GM23338 (cell line): ENCODE results near the gene MFRP. TPM values are rescaled to one million over a fixed set of nuclear protein-coding genes. Genes with fewer than 3 reads are reported as not detected.

Source experiments
- ATAC-seq: fragments of 200-7000 bp; cut with Tn5 transposase; 3 replicates; pipeline ENCODE4 v1.9.1; 2020
- DNase-seq: peaks from one replicate; pipeline ENCODE4 v3.0.0-alpha.2; 2015; ENCODE audit warnings: low spot score
- H2AFZ ChIP-seq: fragments of 200-600 bp; sonication (generic); 2 replicates; pipeline ENCODE4 v1.8.0; 2016; ENCODE audit warnings: antibody characterized with exemption, mild to moderate bottlenecking, moderate library complexity
- H3F3A ChIP-seq: fragments of 200-600 bp; sonication (generic); replicated peaks from 2 replicates; pipeline ENCODE4 v1.8.0; 2017; ENCODE audit warnings: antibody characterized with exemption, mixed run types, low read depth
- H3K27ac ChIP-seq: fragments of 200-600 bp; sonication (generic); 2 replicates; pipeline ENCODE4 v1.6.1; 2016; ENCODE audit warnings: low read depth
- H3K27me3 ChIP-seq: fragments of 200-600 bp; sonication (generic); 2 replicates; pipeline ENCODE4 v1.8.0; 2016; ENCODE audit warnings: mild to moderate bottlenecking, mixed run types, moderate library complexity; ENCODE audit not compliant: insufficient read depth
- H3K36me3 ChIP-seq: fragments of 200-600 bp; sonication (generic); 2 replicates; pipeline ENCODE4 v1.8.0; 2016; ENCODE audit warnings: mild to moderate bottlenecking; ENCODE audit not compliant: insufficient read depth
- H3K4me1 ChIP-seq: fragments of 200-600 bp; sonication (generic); 2 replicates; pipeline ENCODE4 v1.8.0; 2016; ENCODE audit warnings: mild to moderate bottlenecking, moderate library complexity; ENCODE audit not compliant: insufficient read depth
- H3K4me2 ChIP-seq: fragments of 200-600 bp; sonication (generic); 2 replicates; pipeline ENCODE4 v1.7.1; 2017; ENCODE audit warnings: mixed run types
- H3K4me3 ChIP-seq: fragments of 200-600 bp; sonication (generic); 2 replicates; pipeline ENCODE4 v1.6.1; 2016; ENCODE audit warnings: mixed run types
- H3K79me2 ChIP-seq: fragments of 200-600 bp; sonication (generic); replicated peaks from 2 replicates; pipeline ENCODE4 v1.8.0; 2017; ENCODE audit warnings: mild to moderate bottlenecking; ENCODE audit not compliant: insufficient read depth
- H3K9me2 ChIP-seq: fragments of 200-600 bp; sonication (generic); 2 replicates; pipeline ENCODE4 v1.8.0; 2017; ENCODE audit not compliant: insufficient read depth
- H4K20me1 ChIP-seq: fragments of 200-600 bp; sonication (generic); replicated peaks from 2 replicates; pipeline ENCODE4 v1.8.0; 2017; ENCODE audit warnings: mild to moderate bottlenecking; ENCODE audit not compliant: insufficient read depth
- H3K27ac Mint-ChIP-seq: 2 replicates; pipeline ENCODE4 v1.8.0; 2020; ENCODE audit warnings: inconsistent platforms, mild to moderate bottlenecking, moderate library complexity, mixed read lengths
- H3K27me3 Mint-ChIP-seq: 3 replicates; pipeline ENCODE4 v1.8.0; 2022; ENCODE audit warnings: low read depth, mild to moderate bottlenecking, moderate library complexity, mixed read lengths, inconsistent platforms; ENCODE audit not compliant: insufficient read depth, poor library complexity
- H3K36me3 Mint-ChIP-seq: 3 replicates; pipeline ENCODE4 v1.8.0; 2021; ENCODE audit warnings: low read depth, mild to moderate bottlenecking, inconsistent platforms, moderate library complexity, mixed read lengths
- H3K4me1 Mint-ChIP-seq: 3 replicates; pipeline ENCODE4 v1.8.0; 2020; ENCODE audit warnings: mild to moderate bottlenecking, inconsistent platforms, mixed read lengths
- H3K4me3 Mint-ChIP-seq: 3 replicates; pipeline ENCODE4 v1.8.0; 2021; ENCODE audit warnings: moderate library complexity, mild to moderate bottlenecking, inconsistent platforms, mixed read lengths
- H3K9me3 Mint-ChIP-seq: 3 replicates; pipeline ENCODE4 v1.8.0; 2020; ENCODE audit warnings: moderate library complexity, mild to moderate bottlenecking, inconsistent platforms, mixed read lengths
- CREB1 ChIP-seq: fragments of 250-450 bp; sonication (Bioruptor Pico); IDR thresholded peaks from 2 replicates; pipeline ENCODE4 v1.5.0; 2020; ENCODE audit warnings: low read depth, mild to moderate bottlenecking, moderate library complexity
- EZH2phosphoT487 ChIP-seq: fragments of 200-600 bp; sonication (generic); IDR thresholded peaks from one replicate; pipeline ENCODE4 v1.8.1; 2018; ENCODE audit warnings: antibody characterized with exemption; ENCODE audit not compliant: unreplicated experiment
- STAT1 ChIP-seq: IDR thresholded peaks from one replicate; pipeline ENCODE4 v1.6.1; 2016; ENCODE audit warnings: antibody characterized with exemption; ENCODE audit not compliant: unreplicated experiment
- ZNF114 ChIP-seq: fragments of 250-450 bp; sonication (Bioruptor Pico); IDR thresholded peaks from 2 replicates; pipeline ENCODE4 v1.5.0; 2020; ENCODE audit warnings: mild to moderate bottlenecking, moderate library complexity
- polyA plus RNA-seq: library from polyadenylated mRNA; unstranded; fragments of >200 nt; fragmentation: Nextera tagmentation; extraction: Ambion mirVana; gene quantifications from 2 replicates; pipeline ENCODE4 v1.2.1, GENCODE V29; 2016
- total RNA-seq: library from RNA; depleted of rRNA; stranded (reverse); fragments of >200 nt; shearing (Covaris generic); gene quantifications from 2 replicates; pipeline ENCODE4 v1.2.3, GENCODE V29; 2014
- TF ChIP-seq, protein P1 (sequence below): IDR thresholded peaks from one replicate; pipeline ENCODE4 v1.6.1; 2018; ENCODE audit warnings: antibody characterized with exemption; ENCODE audit not compliant: unreplicated experiment
- TF ChIP-seq, protein P2 (sequence below), 2 experiments: fragments of 200-600 bp in 1 of 2; sonication (generic) in 1 of 2; conservative IDR thresholded peaks; 2 replicates each; pipeline versions ENCODE4 v1.5.1 to v1.6.1; 2016 to 2017; ENCODE audit warnings: antibody characterized with exemption in 2 of 2, low read depth in 2 of 2, mild to moderate bottlenecking in 2 of 2, moderate library complexity in 1 of 2
- TF ChIP-seq, protein P3 (sequence below): IDR thresholded peaks from 2 replicates; pipeline ENCODE4 v1.6.1; 2016; ENCODE audit warnings: antibody characterized with exemption

MFRP gene
- total and polyA plus RNA-seq, 2 experiments from 2014 or later = 0.03 TPM; not detected in 1

DNA sequence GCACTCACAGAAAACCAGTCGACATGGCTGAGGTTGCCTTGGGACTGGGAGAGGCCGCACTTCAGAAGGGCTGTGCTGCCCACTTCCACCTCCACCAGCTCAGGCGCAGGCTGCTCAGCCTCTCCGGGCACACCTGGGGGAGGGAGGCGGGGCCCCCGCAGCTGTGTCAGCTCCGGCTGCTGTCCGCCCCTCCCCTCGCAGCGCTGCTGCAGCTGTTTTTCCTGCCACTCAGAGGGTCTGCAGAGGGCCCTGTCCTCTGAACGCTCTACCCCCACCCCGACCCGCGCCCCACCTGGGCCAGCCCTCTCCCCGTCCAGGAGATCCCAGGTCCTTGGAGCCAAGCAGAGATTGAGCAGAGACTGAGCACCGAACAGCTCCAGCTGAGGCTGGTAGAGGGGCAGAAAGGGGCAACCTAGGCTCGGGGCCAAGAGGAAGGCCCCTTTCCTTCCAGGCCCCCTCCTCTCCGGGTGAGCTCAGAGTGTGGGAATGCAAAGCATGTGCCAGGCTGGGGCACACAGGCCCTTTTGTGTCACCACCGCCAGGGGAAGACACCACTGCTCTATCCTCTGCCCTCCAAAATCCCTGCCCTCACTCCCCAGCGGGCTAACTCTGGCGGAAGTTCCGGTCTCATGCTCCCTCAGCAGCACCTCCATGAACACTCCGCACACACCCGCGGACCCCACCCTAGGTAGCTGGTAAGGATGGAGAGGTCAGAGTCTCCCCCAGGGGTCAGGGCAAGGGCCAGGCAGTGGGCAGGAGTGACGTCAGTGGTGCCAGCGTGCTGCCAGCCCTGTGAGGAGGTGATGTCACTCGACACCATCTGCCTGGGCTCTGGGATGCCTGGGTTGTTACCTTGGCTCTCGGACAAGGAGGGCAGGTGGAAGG is 31.1 kb downstream of the MFRP start:
- peaks cover 40% of the 10 kb centered on the region for H3K4me1 ChIP-seq
- peak; percentile 37 for ATAC-seq
- peaks cover 7% of the 10 kb centered on the region; the same call in 1 of the 2 replicates for H4K20me1 ChIP-seq
- Mint-ChIP-seq H3K36me3 (peaks cover 3% of the 10 kb centered on the region; the same call in 1 of the 3 replicates), H3K27ac (no peak overlapping the region), H3K9me3 (no peaks in the 10 kb centered on the region), H3K4me1 (peaks cover 31% of the 10 kb centered on the region), H3K4me3 (peak overlapping the region; percentile 68), H3K27me3 (peaks cover 55% of the 10 kb centered on the region)
- peak overlapping the region; percentile 86 for H3K4me3 ChIP-seq
- H3K9me2 ChIP-seq = no peaks in the 10 kb centered on the region
- peaks cover 15% of the 10 kb centered on the region for H3F3A ChIP-seq
- H3K79me2 ChIP-seq = no peaks in the 10 kb centered on the region
- H3K27me3 ChIP-seq = peaks cover 42% of the 10 kb centered on the region
- H2AFZ ChIP-seq = peak overlapping the region; percentile 72; the same call in 1 of the 2 replicates
- no peak overlapping the region for H3K27ac ChIP-seq
- no peaks in the 10 kb centered on the region for H3K36me3 ChIP-seq
- H3K4me2 ChIP-seq = peak overlapping the region; percentile 98
- peak; percentile 73 for DNase-seq
- TF ChIP-seq, protein P1, sequence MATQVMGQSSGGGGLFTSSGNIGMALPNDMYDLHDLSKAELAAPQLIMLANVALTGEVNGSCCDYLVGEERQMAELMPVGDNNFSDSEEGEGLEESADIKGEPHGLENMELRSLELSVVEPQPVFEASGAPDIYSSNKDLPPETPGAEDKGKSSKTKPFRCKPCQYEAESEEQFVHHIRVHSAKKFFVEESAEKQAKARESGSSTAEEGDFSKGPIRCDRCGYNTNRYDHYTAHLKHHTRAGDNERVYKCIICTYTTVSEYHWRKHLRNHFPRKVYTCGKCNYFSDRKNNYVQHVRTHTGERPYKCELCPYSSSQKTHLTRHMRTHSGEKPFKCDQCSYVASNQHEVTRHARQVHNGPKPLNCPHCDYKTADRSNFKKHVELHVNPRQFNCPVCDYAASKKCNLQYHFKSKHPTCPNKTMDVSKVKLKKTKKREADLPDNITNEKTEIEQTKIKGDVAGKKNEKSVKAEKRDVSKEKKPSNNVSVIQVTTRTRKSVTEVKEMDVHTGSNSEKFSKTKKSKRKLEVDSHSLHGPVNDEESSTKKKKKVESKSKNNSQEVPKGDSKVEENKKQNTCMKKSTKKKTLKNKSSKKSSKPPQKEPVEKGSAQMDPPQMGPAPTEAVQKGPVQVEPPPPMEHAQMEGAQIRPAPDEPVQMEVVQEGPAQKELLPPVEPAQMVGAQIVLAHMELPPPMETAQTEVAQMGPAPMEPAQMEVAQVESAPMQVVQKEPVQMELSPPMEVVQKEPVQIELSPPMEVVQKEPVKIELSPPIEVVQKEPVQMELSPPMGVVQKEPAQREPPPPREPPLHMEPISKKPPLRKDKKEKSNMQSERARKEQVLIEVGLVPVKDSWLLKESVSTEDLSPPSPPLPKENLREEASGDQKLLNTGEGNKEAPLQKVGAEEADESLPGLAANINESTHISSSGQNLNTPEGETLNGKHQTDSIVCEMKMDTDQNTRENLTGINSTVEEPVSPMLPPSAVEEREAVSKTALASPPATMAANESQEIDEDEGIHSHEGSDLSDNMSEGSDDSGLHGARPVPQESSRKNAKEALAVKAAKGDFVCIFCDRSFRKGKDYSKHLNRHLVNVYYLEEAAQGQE = no peak
- TF ChIP-seq EZH2phosphoT487 (no peak), ZNF114 (CRISPR knock-in tag) (no peak), CREB1 (CRISPR knock-in tag) (peak; percentile 75)
- TF ChIP-seq, protein P2, sequence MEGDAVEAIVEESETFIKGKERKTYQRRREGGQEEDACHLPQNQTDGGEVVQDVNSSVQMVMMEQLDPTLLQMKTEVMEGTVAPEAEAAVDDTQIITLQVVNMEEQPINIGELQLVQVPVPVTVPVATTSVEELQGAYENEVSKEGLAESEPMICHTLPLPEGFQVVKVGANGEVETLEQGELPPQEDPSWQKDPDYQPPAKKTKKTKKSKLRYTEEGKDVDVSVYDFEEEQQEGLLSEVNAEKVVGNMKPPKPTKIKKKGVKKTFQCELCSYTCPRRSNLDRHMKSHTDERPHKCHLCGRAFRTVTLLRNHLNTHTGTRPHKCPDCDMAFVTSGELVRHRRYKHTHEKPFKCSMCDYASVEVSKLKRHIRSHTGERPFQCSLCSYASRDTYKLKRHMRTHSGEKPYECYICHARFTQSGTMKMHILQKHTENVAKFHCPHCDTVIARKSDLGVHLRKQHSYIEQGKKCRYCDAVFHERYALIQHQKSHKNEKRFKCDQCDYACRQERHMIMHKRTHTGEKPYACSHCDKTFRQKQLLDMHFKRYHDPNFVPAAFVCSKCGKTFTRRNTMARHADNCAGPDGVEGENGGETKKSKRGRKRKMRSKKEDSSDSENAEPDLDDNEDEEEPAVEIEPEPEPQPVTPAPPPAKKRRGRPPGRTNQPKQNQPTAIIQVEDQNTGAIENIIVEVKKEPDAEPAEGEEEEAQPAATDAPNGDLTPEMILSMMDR (conservative IDR thresholded peaks at IDR 0.05; ENCODE audit: low read depth in 2 of 2) = 0 out of 4 replicates have a peak, but pooled peaks of 1 of the 2 experiments have one; percentile 19
- TF ChIP-seq, protein P3, sequence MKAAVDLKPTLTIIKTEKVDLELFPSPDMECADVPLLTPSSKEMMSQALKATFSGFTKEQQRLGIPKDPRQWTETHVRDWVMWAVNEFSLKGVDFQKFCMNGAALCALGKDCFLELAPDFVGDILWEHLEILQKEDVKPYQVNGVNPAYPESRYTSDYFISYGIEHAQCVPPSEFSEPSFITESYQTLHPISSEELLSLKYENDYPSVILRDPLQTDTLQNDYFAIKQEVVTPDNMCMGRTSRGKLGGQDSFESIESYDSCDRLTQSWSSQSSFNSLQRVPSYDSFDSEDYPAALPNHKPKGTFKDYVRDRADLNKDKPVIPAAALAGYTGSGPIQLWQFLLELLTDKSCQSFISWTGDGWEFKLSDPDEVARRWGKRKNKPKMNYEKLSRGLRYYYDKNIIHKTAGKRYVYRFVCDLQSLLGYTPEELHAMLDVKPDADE = no peak

DNA sequence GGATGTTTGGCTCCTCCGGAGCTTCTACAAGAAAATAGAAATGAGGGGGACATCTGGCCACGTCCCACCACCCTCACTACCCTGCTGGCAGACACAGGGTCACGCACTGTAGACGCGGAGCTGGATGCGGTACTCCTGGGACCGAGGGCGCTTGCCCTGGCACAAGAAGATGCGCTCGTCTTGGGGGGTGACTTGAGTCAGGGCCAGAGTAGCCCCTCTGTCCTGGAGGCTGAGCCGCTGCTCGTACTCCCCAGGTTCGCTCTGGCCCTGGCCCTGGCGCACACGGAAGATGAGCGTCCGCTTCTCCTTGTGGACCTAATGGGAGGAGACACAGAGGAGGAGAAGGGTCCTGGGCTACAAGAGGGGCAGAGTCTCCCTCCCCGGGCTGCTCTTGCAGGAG is 31.8 kb downstream of the MFRP start:
- Mint-ChIP-seq H3K27me3 (peaks cover 52% of the 10 kb centered on the region), H3K4me1 (peaks cover 27% of the 10 kb centered on the region), H3K4me3 (peak overlapping the region; percentile 68), H3K27ac (no peak overlapping the region), H3K9me3 (no peaks in the 10 kb centered on the region), H3K36me3 (peaks cover 6% of the 10 kb centered on the region; the same call in 2 of the 3 replicates)
- Histone ChIP-seq H4K20me1 (peaks cover 7% of the 10 kb centered on the region), H3K4me3 (peak overlapping the region; percentile 86), H3K27me3 (peaks cover 41% of the 10 kb centered on the region), H3K9me2 (no peaks in the 10 kb centered on the region), H3F3A (peaks cover 15% of the 10 kb centered on the region), H3K79me2 (no peaks in the 10 kb centered on the region), H3K27ac (no peak overlapping the region), H2AFZ (0 out of 2 replicates have a peak overlapping the region, but pooled peaks have one; percentile 52), H3K4me1 (peaks cover 35% of the 10 kb centered on the region), H3K36me3 (no peaks in the 10 kb centered on the region), H3K4me2 (peak overlapping the region; percentile 98)
- TF ChIP-seq STAT1 = no peak
- DNase-seq = no peak
- no peak for ATAC-seq
